Panc1 (cell line): ENCODE measurements around the gene EXOSC7. TPM values are rescaled to one million over a fixed set of nuclear protein-coding genes. Genes with fewer than 3 reads are reported as not detected.

ENCODE experiments used
- ATAC-seq: fragments of 200-7000 bp; cut with Tn5 transposase; 2 replicates; pipeline ENCODE4 v1.9.1; 2020; ENCODE audit warnings: mild to moderate bottlenecking, moderate library complexity
- BruUV-seq: library from RNA; stranded (reverse); fragments of 400-500 nt; replicated peaks from 2 replicates; lab custom pipeline; 2021; lab: Mats Ljungman, UMichigan
- CTCF ChIA-PET: fragments of 300-600 bp; sonication (Branson Sonifier 250); formaldehyde crosslinking; loops from one replicate; lab custom pipeline; 2022; ENCODE audit warnings: antibody characterized with exemption; lab: Charles Lee
- POLR2A ChIA-PET: fragments of 300-600 bp; sonication (Branson Sonifier 250); formaldehyde crosslinking; loops from one replicate; lab custom pipeline; 2022; ENCODE audit warnings: antibody characterized with exemption; lab: Charles Lee
- DNase-seq: peaks from one replicate; pipeline ENCODE4 v3.0.0-alpha.2; 2010; ENCODE audit warnings: low read depth, low spot score
- H3K27ac ChIP-seq: 2 replicates; pipeline ENCODE4 v1.5.1; 2011; ENCODE audit warnings: mild to moderate bottlenecking, low read length, inconsistent platforms
- H3K27me3 ChIP-seq: fragments of 200-500 bp; sonication (Bioruptor generic); 2 replicates; pipeline ENCODE4 v1.6.0; 2014; ENCODE audit warnings: low read length, inconsistent platforms; ENCODE audit not compliant: control insufficient read depth, insufficient read depth
- H3K36me3 ChIP-seq: fragments of 200-500 bp; sonication (Bioruptor generic); 2 replicates; pipeline ENCODE4 v1.5.1; 2014; ENCODE audit warnings: inconsistent platforms, mild to moderate bottlenecking, low read length, moderate library complexity; ENCODE audit not compliant: control insufficient read depth, insufficient read depth
- H3K4me1 ChIP-seq: 2 replicates; pipeline ENCODE4 v1.5.1; 2011; ENCODE audit warnings: inconsistent platforms, mild to moderate bottlenecking, low read length, moderate library complexity; ENCODE audit not compliant: control insufficient read depth, insufficient read depth
- H3K4me3 ChIP-seq, 2 experiments: 2 replicates each; pipeline ENCODE4 v1.5.1; 2011 to 2012; ENCODE audit warnings: low read depth in 2 of 2, low read length in 2 of 2, mild to moderate bottlenecking in 2 of 2, inconsistent platforms in 1 of 2, moderate library complexity in 1 of 2
- H3K9me3 ChIP-seq: fragments of 200-500 bp; sonication (Bioruptor generic); 2 replicates; pipeline ENCODE4 v1.5.1; 2014; ENCODE audit warnings: low read depth, mild to moderate bottlenecking, inconsistent platforms, low read length, moderate library complexity; ENCODE audit not compliant: control insufficient read depth, insufficient read depth
- POLR2AphosphoS5 ChIP-seq: IDR thresholded peaks from 2 replicates; pipeline ENCODE4 v1.6.1; 2012; ENCODE audit warnings: mild to moderate bottlenecking, low read depth, low read length, moderate library complexity
- SIN3A ChIP-seq: IDR thresholded peaks from 2 replicates; pipeline ENCODE4 v1.6.1; 2012; ENCODE audit warnings: low read depth, mild to moderate bottlenecking, low read length, moderate library complexity, borderline replicate concordance; ENCODE audit not compliant: insufficient read depth
- TCF7L2 ChIP-seq: IDR thresholded peaks from 2 replicates; pipeline ENCODE4 v1.6.1; 2011; ENCODE audit warnings: mild to moderate bottlenecking, low read depth, low read length, inconsistent platforms
- in situ Hi-C: cut with HindIII; loops from 2 replicates; pipeline ENCODE4 v1.10.0; 2016; ENCODE audit warnings: low sequenced_read_pairs, low pct_unique_long_range_greater_than_20kb
- intact Hi-C: fragments of 100-400 bp; cut with micrococcal nuclease; formaldehyde crosslinking; loops from one replicate; pipeline ENCODE4 v1.10.0; 2022; ENCODE audit not compliant: unreplicated experiment
- total RNA-seq: library from RNA; stranded (reverse); gene quantifications from one replicate; pipeline ENCODE4 v1.2.1, GENCODE V29; 2021; ENCODE audit not compliant: unreplicated experiment
- TF ChIP-seq, protein P1 (sequence below): fragments of 450-650 bp; IDR thresholded peaks from 2 replicates; pipeline ENCODE4 v1.5.1; 2017; ENCODE audit warnings: mild to moderate bottlenecking
- TF ChIP-seq, protein P2 (sequence below), 2 experiments: IDR thresholded peaks; 2 replicates each; pipeline ENCODE4 v1.6.1; 2011 to 2012; ENCODE audit warnings: low read depth in 2 of 2, control low read depth in 1 of 2, low read length in 1 of 2, mild to moderate bottlenecking in 1 of 2, moderate library complexity in 1 of 2; ENCODE audit not compliant: insufficient read depth in 1 of 2

EXOSC7 gene
- total RNA-seq, 1 experiment from 2014 or later, result 38.4 TPM

DNA sequence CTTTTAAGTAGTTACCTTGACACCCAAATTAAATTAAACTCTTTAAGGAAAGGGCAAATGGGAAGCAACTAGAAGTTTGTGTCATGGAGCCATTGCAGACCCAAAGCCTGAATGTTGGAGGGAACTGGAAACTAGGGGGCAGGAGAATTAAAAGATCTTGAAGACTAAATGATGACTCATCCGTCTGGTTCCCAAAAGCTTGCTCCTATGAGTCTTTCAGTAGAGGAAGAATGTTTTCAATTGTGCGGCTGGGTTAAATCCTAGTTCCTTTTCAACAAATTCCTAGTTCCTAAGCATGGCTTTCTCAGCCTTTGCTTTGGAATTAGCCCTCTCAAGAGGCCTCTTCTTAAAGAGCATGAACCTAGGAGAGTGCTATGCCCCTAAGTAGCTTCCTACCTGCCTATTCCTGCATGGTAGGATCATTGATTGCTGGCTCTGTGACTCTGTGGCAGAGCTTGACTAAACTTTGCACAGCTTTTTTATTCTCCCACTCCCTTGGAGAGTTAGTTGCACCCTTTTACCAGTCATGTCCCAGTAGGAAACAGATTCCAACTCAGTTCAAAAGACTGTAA lies 67.8 kb downstream of the EXOSC7 start:
- ChIA-PET POLR2A (no interaction called here), CTCF (interaction anchor here (1.5 kb wide), 1 partner anchor 166 kb away, joined by 6 read pairs; no protein-coding TSS in a partner anchor)
- DNase-seq (no peak), ATAC-seq (no peak)
- H3K4me1 ChIP-seq, result no peaks in the 10 kb centered on the region
- in situ Hi-C loops (no loop called here), intact Hi-C loops (loop anchor here (5.0 kb wide), 1 partner anchor 453 kb away; no protein-coding TSS in a partner anchor)
- no peak for TF ChIP-seq SIN3A
- H3K4me3 ChIP-seq, result no peak overlapping the region
- H3K27me3 ChIP-seq, result no peaks in the 10 kb centered on the region
- H3K27ac ChIP-seq, result no peak overlapping the region
- BruUV-seq, result no TSS peak
- no peaks in the 10 kb centered on the region for H3K9me3 ChIP-seq
- no peaks in the 10 kb centered on the region for H3K36me3 ChIP-seq

- in situ Hi-C loops, result no loop called here
- Histone ChIP-seq H3K4me1 (no peaks in the 10 kb centered on the region), H3K9me3 (no peaks in the 10 kb centered on the region), H3K4me3 (no peak overlapping the region), H3K27ac (no peak overlapping the region), H3K27me3 (no peaks in the 10 kb centered on the region), H3K36me3 (no peaks in the 10 kb centered on the region)
- POLR2A ChIA-PET, result no interaction called here
- TF ChIP-seq, protein P1, sequence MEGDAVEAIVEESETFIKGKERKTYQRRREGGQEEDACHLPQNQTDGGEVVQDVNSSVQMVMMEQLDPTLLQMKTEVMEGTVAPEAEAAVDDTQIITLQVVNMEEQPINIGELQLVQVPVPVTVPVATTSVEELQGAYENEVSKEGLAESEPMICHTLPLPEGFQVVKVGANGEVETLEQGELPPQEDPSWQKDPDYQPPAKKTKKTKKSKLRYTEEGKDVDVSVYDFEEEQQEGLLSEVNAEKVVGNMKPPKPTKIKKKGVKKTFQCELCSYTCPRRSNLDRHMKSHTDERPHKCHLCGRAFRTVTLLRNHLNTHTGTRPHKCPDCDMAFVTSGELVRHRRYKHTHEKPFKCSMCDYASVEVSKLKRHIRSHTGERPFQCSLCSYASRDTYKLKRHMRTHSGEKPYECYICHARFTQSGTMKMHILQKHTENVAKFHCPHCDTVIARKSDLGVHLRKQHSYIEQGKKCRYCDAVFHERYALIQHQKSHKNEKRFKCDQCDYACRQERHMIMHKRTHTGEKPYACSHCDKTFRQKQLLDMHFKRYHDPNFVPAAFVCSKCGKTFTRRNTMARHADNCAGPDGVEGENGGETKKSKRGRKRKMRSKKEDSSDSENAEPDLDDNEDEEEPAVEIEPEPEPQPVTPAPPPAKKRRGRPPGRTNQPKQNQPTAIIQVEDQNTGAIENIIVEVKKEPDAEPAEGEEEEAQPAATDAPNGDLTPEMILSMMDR, result no peak
- TF ChIP-seq, protein P2, sequence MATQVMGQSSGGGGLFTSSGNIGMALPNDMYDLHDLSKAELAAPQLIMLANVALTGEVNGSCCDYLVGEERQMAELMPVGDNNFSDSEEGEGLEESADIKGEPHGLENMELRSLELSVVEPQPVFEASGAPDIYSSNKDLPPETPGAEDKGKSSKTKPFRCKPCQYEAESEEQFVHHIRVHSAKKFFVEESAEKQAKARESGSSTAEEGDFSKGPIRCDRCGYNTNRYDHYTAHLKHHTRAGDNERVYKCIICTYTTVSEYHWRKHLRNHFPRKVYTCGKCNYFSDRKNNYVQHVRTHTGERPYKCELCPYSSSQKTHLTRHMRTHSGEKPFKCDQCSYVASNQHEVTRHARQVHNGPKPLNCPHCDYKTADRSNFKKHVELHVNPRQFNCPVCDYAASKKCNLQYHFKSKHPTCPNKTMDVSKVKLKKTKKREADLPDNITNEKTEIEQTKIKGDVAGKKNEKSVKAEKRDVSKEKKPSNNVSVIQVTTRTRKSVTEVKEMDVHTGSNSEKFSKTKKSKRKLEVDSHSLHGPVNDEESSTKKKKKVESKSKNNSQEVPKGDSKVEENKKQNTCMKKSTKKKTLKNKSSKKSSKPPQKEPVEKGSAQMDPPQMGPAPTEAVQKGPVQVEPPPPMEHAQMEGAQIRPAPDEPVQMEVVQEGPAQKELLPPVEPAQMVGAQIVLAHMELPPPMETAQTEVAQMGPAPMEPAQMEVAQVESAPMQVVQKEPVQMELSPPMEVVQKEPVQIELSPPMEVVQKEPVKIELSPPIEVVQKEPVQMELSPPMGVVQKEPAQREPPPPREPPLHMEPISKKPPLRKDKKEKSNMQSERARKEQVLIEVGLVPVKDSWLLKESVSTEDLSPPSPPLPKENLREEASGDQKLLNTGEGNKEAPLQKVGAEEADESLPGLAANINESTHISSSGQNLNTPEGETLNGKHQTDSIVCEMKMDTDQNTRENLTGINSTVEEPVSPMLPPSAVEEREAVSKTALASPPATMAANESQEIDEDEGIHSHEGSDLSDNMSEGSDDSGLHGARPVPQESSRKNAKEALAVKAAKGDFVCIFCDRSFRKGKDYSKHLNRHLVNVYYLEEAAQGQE (IDR thresholded peaks at IDR 0.05; ENCODE audit: insufficient read depth in 1 of 2, low read depth in 2 of 2, low read length in 1 of 2), result no peak
- TF ChIP-seq SIN3A (no peak), TCF7L2 (no peak), POLR2AphosphoS5 (no peak)
- CTCF ChIA-PET, result no interaction called here
- ATAC-seq (no peak), DNase-seq (no peak)
- intact Hi-C loops, result no loop called here
- no TSS peak for BruUV-seq
These were observed 72.2 kb downstream of the EXOSC7 start for GRCh38 chr3:45048244-45048643.

- Histone ChIP-seq H3K36me3 (no peaks in the 10 kb centered on the region), H3K4me3 (no peak overlapping the region), H3K4me1 (no peaks in the 10 kb centered on the region), H3K27ac (no peak overlapping the region), H3K27me3 (no peaks in the 10 kb centered on the region), H3K9me3 (no peaks in the 10 kb centered on the region)
- ATAC-seq, result no peak
- intact Hi-C loops, result no loop called here
- TF ChIP-seq TCF7L2 (no peak), POLR2AphosphoS5 (no peak), SIN3A (no peak)
- TF ChIP-seq, protein P2 (IDR thresholded peaks at IDR 0.05; ENCODE audit: insufficient read depth in 1 of 2, low read depth in 2 of 2, low read length in 1 of 2), result no peak
- TF ChIP-seq, protein P1, result no peak
- no peak for DNase-seq
- POLR2A ChIA-PET, result no interaction called here
- BruUV-seq, result no TSS peak
- in situ Hi-C loops, result no loop called here
- CTCF ChIA-PET, result no interaction called here
These were observed 73.8 kb downstream of the EXOSC7 start for GRCh38 chr3:45049807-45050206.
